ENCODE results near the gene TNFRSF18. TPM values are rescaled to one million over a fixed set of nuclear protein-coding genes. Genes with fewer than 3 reads are reported as not detected.

The TNFRSF18 gene
- total and polyA plus RNA-seq, 4 donors: 0.17 to 0.24 (median 0.19) TPM; not detected in 1

GRCh38 chr1:1168451-1169411 lies 37.7 kb downstream of the TNFRSF18 start:
- H3K27me3 ChIP-seq (ENCODE audit: control insufficient read depth in 4 of 4, insufficient read depth in 4 of 4, low read length in 3 of 4): peaks cover 0 to 12% (median 3%) of the 10 kb centered on the region in 4 donors
- no peak overlapping the region for H3K9ac ChIP-seq (ENCODE audit: low read depth in 1 of 2, low read length in 2 of 2)
- H3K27ac ChIP-seq (ENCODE audit: low read depth in 1 of 2, low read length in 2 of 2): no peak overlapping the region
- H3K4me3 ChIP-seq (ENCODE audit: low read depth in 1 of 3, low read length in 3 of 3): no peak overlapping the region
- DNase-seq (ENCODE audit: low spot score): no peak
- TF ChIP-seq HNF4A (conservative IDR thresholded peaks at IDR 0.05): no peak
- no peak for TF ChIP-seq GABPA (IDR thresholded peaks at IDR 0.05 in 1 of 2, conservative IDR thresholded peaks at IDR 0.05 in 1 of 2)
- H3K36me3 ChIP-seq (ENCODE audit: control insufficient read depth in 4 of 4, insufficient read depth in 3 of 4, low read depth in 1 of 4, low read length in 3 of 4): no peaks in the 10 kb centered on the region
- 77% methylated on average over 37 of the region's 37 CpGs for WGBS
- no peaks in the 10 kb centered on the region for H3K9me3 ChIP-seq (ENCODE audit: control insufficient read depth in 4 of 4, low read length in 3 of 4)
- H3K4me1 ChIP-seq (ENCODE audit: control insufficient read depth in 4 of 4, insufficient read depth in 4 of 4, low read length in 3 of 4): peaks cover 0 to 4% (median 0%) of the 10 kb centered on the region in 4 donors

GRCh38 chr1:1167841-1168450 lies 38.4 kb downstream of the TNFRSF18 start:
- no peak overlapping the region for H3K4me3 ChIP-seq (ENCODE audit: low read depth in 1 of 3, low read length in 3 of 3)
- no peak overlapping the region for H3K9ac ChIP-seq (ENCODE audit: low read depth in 1 of 2, low read length in 2 of 2)
- TF ChIP-seq GABPA (IDR thresholded peaks at IDR 0.05 in 1 of 2, conservative IDR thresholded peaks at IDR 0.05 in 1 of 2) (no peak), TAF1 (conservative IDR thresholded peaks at IDR 0.05) (no peak), ATF3 (IDR thresholded peaks at IDR 0.05) (no peak), FOXA1 (IDR thresholded peaks at IDR 0.05) (no peak), HNF4A (conservative IDR thresholded peaks at IDR 0.05) (no peak), ZBTB33 (IDR thresholded peaks at IDR 0.05) (no peak), YY1 (IDR thresholded peaks at IDR 0.05) (no peak)
- DNase-seq (ENCODE audit: low spot score): no peak
- no peaks in the 10 kb centered on the region for H3K9me3 ChIP-seq (ENCODE audit: control insufficient read depth in 4 of 4, low read length in 3 of 4)
- no peak overlapping the region for H3K27ac ChIP-seq (ENCODE audit: low read depth in 1 of 2, low read length in 2 of 2)
- H3K27me3 ChIP-seq (ENCODE audit: control insufficient read depth in 4 of 4, insufficient read depth in 4 of 4, low read length in 3 of 4): peaks cover 0 to 12% (median 3%) of the 10 kb centered on the region in 4 donors
- H3K4me1 ChIP-seq (ENCODE audit: control insufficient read depth in 4 of 4, insufficient read depth in 4 of 4, low read length in 3 of 4): peaks cover 0 to 4% (median 0%) of the 10 kb centered on the region in 4 donors
- H3K36me3 ChIP-seq (ENCODE audit: control insufficient read depth in 4 of 4, insufficient read depth in 3 of 4, low read depth in 1 of 4, low read length in 3 of 4): no peaks in the 10 kb centered on the region
- WGBS: 73% methylated on average over 36 of the region's 36 CpGs

- Histone ChIP-seq H3K27me3 (ENCODE audit: control insufficient read depth in 4 of 4, insufficient read depth in 4 of 4, low read length in 3 of 4) (peaks cover 0 to 12% (median 3%) of the 10 kb centered on the region in 4 donors), H3K27ac (ENCODE audit: low read depth in 1 of 2, low read length in 2 of 2) (no peak overlapping the region), H3K9ac (ENCODE audit: low read depth in 1 of 2, low read length in 2 of 2) (no peak overlapping the region), H3K36me3 (ENCODE audit: control insufficient read depth in 4 of 4, insufficient read depth in 3 of 4, low read depth in 1 of 4, low read length in 3 of 4) (no peaks in the 10 kb centered on the region), H3K9me3 (ENCODE audit: control insufficient read depth in 4 of 4, low read length in 3 of 4) (no peaks in the 10 kb centered on the region), H3K4me3 (ENCODE audit: low read depth in 1 of 3, low read length in 3 of 3) (no peak overlapping the region), H3K4me1 (ENCODE audit: control insufficient read depth in 4 of 4, insufficient read depth in 4 of 4, low read length in 3 of 4) (peaks cover 0 to 4% (median 0%) of the 10 kb centered on the region in 4 donors)
- DNase-seq (ENCODE audit: low spot score): no peak
- TF ChIP-seq FOXA2 (IDR thresholded peaks at IDR 0.05) (no peak), RAD21 (IDR thresholded peaks at IDR 0.05) (no peak)
- WGBS: 75% methylated on average over 20 of the region's 20 CpGs
Observed at GRCh38 chr1:1167398-1167821, 39.0 kb downstream of the TNFRSF18 start.
